Parathyroid adenoma (tissue), 2 donors: ENCODE results near the gene BIK.

Source experiments
- H2AFZ ChIP-seq: fragments of 300-600 bp; sonication (generic); one replicate; pipeline ENCODE4 v1.7.0; 2017; ENCODE audit warnings: antibody characterized with exemption, mild to moderate bottlenecking
- H3K27ac ChIP-seq: fragments of 300-600 bp; sonication (generic); one replicate; pipeline ENCODE4 v1.7.0; 2017
- H3K27me3 ChIP-seq: fragments of 300-600 bp; sonication (generic); one replicate; pipeline ENCODE4 v1.7.0; 2017; ENCODE audit warnings: low read length; ENCODE audit not compliant: control insufficient read depth, insufficient read depth
- H3K36me3 ChIP-seq: fragments of 300-600 bp; sonication (generic); one replicate; pipeline ENCODE4 v1.7.0; 2017; ENCODE audit warnings: low read length; ENCODE audit not compliant: control insufficient read depth, insufficient read depth
- H3K4me1 ChIP-seq: fragments of 300-600 bp; sonication (generic); one replicate; pipeline ENCODE4 v1.7.0; 2017; ENCODE audit warnings: control low read depth
- H3K4me2 ChIP-seq: fragments of 300-600 bp; sonication (generic); one replicate; pipeline ENCODE4 v1.7.0; 2017; ENCODE audit warnings: low read length
- H3K4me3 ChIP-seq: fragments of 300-600 bp; sonication (generic); one replicate; pipeline ENCODE4 v1.7.0; 2017; ENCODE audit warnings: low read depth, low read length
- H3K79me2 ChIP-seq: fragments of 300-600 bp; sonication (generic); one replicate; pipeline ENCODE4 v1.7.0; 2017; ENCODE audit warnings: control low read depth
- H3K9ac ChIP-seq: fragments of 300-600 bp; sonication (generic); one replicate; pipeline ENCODE4 v1.7.0; 2017; ENCODE audit warnings: mild to moderate bottlenecking
- H3K9me3 ChIP-seq: fragments of 300-600 bp; sonication (generic); one replicate; pipeline ENCODE4 v1.7.0; 2017; ENCODE audit warnings: low read length; ENCODE audit not compliant: control insufficient read depth
- TF ChIP-seq, protein P1 (sequence below): fragments of 300-600 bp; sonication (generic); IDR thresholded peaks from one replicate; pipeline ENCODE4 v1.7.0; 2017; ENCODE audit warnings: antibody characterized with exemption, mild to moderate bottlenecking
- donor health status: primary hyperparathyroidism.

BIK gene

DNA sequence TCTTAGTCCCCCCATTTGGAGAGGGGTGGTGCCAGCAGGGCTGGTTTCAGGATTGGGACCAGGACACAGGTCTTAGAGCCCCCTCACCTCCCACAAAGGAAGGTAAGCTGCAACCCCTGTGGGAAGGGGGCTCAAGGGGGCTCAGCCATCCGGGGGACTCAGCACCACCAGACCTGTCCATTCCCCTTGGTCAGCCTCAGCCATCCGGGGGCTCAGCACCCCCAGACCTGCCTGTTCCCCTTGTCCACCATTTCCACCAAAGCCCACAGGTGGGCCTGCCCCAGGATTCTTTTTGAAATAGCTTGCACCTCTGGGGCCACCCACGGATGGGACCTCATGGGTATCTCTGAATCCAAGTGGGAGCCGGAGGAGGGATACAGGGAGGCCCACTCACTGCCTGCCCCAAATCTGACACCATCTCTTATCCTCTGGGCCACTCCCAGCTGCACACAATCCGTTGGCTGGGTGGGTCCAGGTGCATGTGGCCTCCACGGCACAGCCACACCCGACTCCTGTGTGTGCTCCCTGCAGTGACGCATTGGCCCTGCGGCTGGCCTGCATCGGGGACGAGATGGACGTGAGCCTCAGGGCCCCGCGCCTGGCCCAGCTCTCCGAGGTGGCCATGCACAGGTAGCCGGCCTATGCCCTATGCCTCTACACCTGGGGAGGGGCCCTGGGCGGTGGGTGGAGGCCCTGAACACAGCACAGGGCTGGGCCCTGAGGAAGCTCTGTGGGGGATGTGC lies 16.8 kb downstream of the BIK start:
- Histone ChIP-seq H3K27ac (no peak overlapping the region), H3K9ac (no peak overlapping the region), H3K79me2 (no peaks in the 10 kb centered on the region), H3K4me3 (no peak overlapping the region), H3K9me3 (no peaks in the 10 kb centered on the region), H3K4me2 (no peak overlapping the region), H3K27me3 (no peaks in the 10 kb centered on the region), H2AFZ (no peak overlapping the region), H3K4me1 (no peaks in the 10 kb centered on the region), H3K36me3 (no peaks in the 10 kb centered on the region)
- TF ChIP-seq, protein P1, sequence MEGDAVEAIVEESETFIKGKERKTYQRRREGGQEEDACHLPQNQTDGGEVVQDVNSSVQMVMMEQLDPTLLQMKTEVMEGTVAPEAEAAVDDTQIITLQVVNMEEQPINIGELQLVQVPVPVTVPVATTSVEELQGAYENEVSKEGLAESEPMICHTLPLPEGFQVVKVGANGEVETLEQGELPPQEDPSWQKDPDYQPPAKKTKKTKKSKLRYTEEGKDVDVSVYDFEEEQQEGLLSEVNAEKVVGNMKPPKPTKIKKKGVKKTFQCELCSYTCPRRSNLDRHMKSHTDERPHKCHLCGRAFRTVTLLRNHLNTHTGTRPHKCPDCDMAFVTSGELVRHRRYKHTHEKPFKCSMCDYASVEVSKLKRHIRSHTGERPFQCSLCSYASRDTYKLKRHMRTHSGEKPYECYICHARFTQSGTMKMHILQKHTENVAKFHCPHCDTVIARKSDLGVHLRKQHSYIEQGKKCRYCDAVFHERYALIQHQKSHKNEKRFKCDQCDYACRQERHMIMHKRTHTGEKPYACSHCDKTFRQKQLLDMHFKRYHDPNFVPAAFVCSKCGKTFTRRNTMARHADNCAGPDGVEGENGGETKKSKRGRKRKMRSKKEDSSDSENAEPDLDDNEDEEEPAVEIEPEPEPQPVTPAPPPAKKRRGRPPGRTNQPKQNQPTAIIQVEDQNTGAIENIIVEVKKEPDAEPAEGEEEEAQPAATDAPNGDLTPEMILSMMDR = no peak

DNA sequence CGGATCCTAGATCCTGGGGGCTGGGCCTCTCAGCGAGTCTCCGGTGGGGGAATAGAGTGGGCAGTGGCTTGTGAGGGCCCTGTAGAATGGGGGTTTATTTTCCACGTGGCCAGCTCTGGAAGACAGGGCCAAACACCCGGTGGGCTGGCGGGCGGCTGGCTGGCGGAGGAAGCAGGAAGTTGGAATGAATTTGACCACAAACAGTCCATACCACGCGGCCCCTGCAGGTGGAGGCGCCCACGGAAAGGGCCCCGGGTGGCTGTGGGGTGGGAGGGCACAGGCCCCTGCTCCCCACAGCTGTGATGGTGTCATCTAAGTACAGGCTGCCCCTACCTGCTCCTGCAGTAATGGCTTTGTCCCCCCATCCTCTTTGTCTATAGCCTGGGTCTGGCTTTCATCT lies 17.6 kb downstream of the BIK start:
- H3K36me3 ChIP-seq = no peaks in the 10 kb centered on the region
- no peak overlapping the region for H3K27ac ChIP-seq
- H3K27me3 ChIP-seq = no peaks in the 10 kb centered on the region
- TF ChIP-seq, protein P1 = no peak
- no peaks in the 10 kb centered on the region for H3K79me2 ChIP-seq
- no peaks in the 10 kb centered on the region for H3K9me3 ChIP-seq
- no peak overlapping the region for H3K4me2 ChIP-seq
- no peak overlapping the region for H2AFZ ChIP-seq
- H3K4me1 ChIP-seq = no peaks in the 10 kb centered on the region
- H3K4me3 ChIP-seq = no peak overlapping the region
- no peak overlapping the region for H3K9ac ChIP-seq

DNA sequence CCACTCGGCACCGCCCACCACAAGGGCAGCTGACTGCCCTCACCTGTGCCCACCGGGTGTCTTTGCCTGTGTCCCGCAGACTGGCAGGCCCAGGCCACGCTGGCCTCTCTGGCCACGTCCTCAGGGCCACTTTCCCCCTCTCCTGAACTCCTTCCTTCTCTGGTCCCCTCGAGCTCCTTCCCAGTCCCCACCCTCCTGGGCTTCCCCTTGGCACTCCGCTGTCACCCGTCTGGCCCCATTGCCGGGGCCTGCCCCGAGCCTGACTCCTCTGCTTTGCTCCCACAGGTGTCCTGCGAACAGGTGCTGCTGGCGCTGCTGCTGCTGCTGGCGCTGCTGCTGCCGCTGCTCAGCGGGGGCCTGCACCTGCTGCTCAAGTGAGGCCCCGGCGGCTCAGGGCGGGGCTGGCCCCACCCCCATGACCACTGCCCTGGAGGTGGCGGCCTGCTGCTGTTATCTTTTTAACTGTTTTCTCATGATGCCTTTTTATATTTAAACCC lies 18.4 kb downstream of the BIK start:
- H3K4me2 ChIP-seq = no peak overlapping the region
- H3K27me3 ChIP-seq = no peaks in the 10 kb centered on the region
- H3K79me2 ChIP-seq = no peaks in the 10 kb centered on the region
- TF ChIP-seq, protein P1 = no peak
- H3K36me3 ChIP-seq = no peaks in the 10 kb centered on the region
- no peaks in the 10 kb centered on the region for H3K9me3 ChIP-seq
- H3K27ac ChIP-seq = no peak overlapping the region
- H3K4me3 ChIP-seq = no peak overlapping the region
- H3K9ac ChIP-seq = no peak overlapping the region
- H3K4me1 ChIP-seq = no peaks in the 10 kb centered on the region
- no peak overlapping the region for H2AFZ ChIP-seq

DNA sequence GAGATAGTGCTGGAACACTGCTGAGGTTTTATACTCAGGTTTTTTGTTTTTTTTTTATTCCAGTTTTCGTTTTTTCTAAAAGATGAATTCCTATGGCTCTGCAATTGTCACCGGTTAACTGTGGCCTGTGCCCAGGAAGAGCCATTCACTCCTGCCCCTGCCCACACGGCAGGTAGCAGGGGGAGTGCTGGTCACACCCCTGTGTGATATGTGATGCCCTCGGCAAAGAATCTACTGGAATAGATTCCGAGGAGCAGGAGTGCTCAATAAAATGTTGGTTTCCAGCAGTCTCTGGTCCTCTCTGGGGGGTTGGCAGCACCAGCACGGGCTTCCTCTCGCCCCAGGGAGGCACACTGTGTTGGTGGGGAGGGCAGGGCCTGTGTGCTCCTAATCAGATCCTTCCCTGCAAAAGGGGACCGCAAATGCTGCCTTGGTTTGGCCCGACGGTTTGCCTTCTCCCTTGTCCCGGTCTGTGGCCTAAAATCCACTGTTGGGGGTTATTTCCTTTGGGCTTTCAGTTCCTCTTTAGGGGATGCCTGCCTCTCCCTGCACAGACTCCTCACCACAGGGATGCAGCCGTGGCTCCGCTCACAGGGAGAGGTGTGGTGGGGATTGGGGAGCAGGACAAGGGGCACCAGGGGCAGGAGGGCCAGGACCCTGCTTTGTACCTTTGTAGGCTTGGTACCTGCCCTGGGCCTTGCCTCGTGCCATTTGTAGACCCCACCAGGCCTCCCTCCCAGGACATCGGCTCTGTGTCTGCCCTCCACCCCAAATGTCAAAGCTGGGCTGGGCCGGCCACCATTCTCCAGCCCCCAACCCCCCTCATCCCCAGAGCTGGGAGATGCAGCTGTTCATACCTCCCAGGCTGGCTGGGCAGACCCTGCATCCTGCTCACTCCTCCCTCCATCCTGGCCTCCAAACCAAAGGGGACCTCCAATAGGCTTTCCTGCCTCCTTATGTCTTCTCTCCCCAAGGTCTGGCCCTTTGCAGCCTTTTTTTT lies 19.2 kb downstream of the BIK start:
- Histone ChIP-seq H3K4me2 (no peak overlapping the region), H3K4me1 (no peaks in the 10 kb centered on the region), H3K27me3 (no peaks in the 10 kb centered on the region), H3K36me3 (no peaks in the 10 kb centered on the region), H3K9ac (no peak overlapping the region), H3K9me3 (no peaks in the 10 kb centered on the region), H3K4me3 (no peak overlapping the region), H3K27ac (no peak overlapping the region), H3K79me2 (no peaks in the 10 kb centered on the region), H2AFZ (no peak overlapping the region)
- TF ChIP-seq, protein P1 = no peak
